ENCODE data around the gene CTXN2.

The CTXN2 gene

DNA sequence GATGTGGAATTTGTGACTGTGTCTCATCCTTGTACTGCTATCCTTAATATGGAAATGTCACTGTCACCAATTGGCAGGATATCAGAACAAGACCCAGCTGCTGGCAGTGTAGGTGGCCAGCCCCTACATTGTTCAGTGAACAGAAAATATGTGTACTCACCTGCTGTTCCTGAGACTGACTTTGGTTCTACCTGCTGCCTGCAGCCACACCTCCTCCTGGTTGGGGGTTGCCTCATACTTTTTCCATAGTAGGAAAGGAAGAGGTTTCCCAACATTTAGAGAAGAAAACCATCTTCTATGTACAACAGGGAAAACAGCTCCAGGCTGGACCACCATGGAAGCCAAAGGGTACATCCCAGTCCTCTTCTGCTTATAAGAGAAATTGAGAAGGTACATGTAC, 50.5 kb downstream of the CTXN2 start:
- TF ChIP-seq, protein P1, sequence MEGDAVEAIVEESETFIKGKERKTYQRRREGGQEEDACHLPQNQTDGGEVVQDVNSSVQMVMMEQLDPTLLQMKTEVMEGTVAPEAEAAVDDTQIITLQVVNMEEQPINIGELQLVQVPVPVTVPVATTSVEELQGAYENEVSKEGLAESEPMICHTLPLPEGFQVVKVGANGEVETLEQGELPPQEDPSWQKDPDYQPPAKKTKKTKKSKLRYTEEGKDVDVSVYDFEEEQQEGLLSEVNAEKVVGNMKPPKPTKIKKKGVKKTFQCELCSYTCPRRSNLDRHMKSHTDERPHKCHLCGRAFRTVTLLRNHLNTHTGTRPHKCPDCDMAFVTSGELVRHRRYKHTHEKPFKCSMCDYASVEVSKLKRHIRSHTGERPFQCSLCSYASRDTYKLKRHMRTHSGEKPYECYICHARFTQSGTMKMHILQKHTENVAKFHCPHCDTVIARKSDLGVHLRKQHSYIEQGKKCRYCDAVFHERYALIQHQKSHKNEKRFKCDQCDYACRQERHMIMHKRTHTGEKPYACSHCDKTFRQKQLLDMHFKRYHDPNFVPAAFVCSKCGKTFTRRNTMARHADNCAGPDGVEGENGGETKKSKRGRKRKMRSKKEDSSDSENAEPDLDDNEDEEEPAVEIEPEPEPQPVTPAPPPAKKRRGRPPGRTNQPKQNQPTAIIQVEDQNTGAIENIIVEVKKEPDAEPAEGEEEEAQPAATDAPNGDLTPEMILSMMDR (IDR thresholded peaks at IDR 0.05; ENCODE audit: low read depth, low read length): no peak
- no peak for DNase-seq (ENCODE audit: extremely low read depth, low read depth)

DNA sequence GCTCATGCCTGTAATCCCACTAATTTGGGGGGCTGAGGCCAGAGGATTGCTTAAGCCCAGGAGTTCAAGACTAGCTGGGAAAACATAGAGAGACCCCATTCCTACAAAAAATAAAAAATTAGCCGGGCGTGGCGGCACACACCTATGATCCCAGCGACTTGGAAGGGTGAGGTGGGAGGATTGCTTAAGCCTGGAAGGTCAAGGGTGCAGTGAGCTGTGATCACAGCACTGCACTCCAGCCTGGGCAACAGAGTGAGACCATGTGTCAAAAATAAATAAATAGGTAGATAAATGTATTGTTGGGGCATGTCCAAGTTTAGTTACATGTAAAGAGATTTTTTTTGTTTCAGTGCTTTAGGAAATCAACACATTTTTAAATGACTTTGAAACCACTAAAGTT, 51.1 kb downstream of the CTXN2 start:
- no peak for DNase-seq (ENCODE audit: extremely low read depth, low read depth)
- TF ChIP-seq, protein P1 (IDR thresholded peaks at IDR 0.05; ENCODE audit: low read depth, low read length): no peak

DNA sequence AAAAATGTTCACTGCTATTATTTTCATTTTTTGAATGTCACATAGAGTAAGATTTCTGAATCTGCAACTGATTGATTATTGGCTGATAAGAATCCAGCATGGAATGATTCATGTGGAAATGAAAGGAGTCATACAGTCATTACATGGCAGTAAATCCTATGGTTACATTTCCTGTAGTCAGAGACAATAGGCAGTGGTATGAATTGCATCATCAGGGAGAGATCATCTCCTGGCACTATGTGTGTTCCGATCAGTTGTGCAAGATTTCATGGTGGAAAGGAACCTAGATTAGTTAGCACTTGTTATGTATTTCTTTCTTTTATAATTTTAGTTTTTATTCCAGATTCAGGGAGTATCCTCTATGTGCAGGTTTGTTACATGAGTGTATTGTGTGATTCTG, 53.5 kb downstream of the CTXN2 start:
- TF ChIP-seq, protein P1 (IDR thresholded peaks at IDR 0.05; ENCODE audit: low read depth, low read length): no peak
- DNase-seq (ENCODE audit: extremely low read depth, low read depth): no peak

DNA sequence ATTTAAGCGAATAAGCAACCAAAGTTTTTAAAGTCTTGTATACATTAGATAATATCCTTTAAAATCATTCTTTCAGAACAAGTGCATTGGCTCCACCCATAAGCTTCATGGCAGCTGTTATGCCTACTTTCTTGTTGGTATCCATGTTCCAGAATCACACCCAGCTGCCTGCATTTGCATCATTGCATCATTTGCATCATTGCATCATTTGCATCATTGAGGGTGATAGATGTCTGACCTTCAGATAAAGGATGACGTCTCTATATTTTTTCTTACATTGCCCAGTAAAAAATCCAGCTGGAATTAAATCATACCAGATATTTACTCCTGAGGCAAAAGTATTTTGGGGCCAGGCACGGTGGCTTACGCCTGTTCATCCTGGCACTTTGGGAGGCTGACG, 56.9 kb downstream of the CTXN2 start:
- no peak for DNase-seq (ENCODE audit: extremely low read depth, low read depth)
- TF ChIP-seq, protein P1 (IDR thresholded peaks at IDR 0.05; ENCODE audit: low read depth, low read length): no peak

DNA sequence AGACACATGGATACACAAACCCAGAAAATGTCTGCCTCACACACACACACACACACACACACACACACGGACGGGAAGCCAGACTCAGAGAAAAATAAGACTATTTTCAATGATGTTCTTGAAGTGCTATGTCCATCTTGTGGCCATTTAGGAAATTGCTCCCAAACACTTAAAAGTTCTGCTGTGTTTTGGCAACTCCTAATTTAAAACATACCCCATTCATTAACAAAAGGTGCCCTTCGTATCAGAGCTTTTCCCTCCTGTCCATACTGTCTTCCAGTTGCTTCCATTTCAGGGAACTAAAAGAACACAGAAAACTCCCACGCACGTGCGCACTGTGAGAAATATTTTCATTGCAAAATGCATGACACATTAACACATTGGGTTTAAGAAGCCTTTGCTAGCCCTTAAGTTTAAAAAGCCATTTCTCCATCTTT, 59.2 kb downstream of the CTXN2 start:
- DNase-seq (ENCODE audit: extremely low read depth, low read depth): peak; percentile 54
- TF ChIP-seq, protein P1 (IDR thresholded peaks at IDR 0.05; ENCODE audit: low read depth, low read length): peak; percentile 68

DNA sequence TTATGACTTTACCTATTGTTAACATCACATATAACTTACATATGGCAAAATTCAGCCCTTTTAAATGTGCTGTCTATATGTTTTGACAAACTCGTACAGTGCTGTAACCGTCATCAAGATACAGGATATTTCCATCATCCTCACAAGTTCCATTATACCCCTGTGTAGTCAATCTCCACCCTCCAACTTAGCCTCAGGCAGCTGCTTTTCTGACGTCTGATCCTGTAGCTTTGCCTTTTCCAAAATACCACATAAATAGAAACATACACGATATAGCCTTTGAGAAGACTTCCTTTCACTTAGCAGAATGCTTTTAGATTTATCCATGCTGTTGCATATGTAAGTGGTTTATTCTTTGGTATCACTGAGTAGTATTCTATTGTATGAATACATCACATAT, 61.7 kb downstream of the CTXN2 start:
- TF ChIP-seq, protein P1 (IDR thresholded peaks at IDR 0.05; ENCODE audit: low read depth, low read length): no peak
- no peak for DNase-seq (ENCODE audit: extremely low read depth, low read depth)

Measured in AG09319 (cell line).